Testis (tissue), 3 donors: Measurements from ENCODE around the gene ZSCAN5A. TPM values are rescaled to one million over a fixed set of nuclear protein-coding genes. Genes with fewer than 3 reads are reported as not detected.
"Not testable (repeated sequence)": the region's sequence is repeated elsewhere in the genome, so short reads cannot be mapped to it uniquely, and the experiment has no call there.

Experiments
- DNase-seq: peaks from one replicate; pipeline ENCODE4 v3.0.0-alpha.2; 2019
- H3K27ac ChIP-seq, 2 donors: fragments of 200-600 bp; sonication (generic); one replicate each; pipeline ENCODE4 v1.5.1; 2019
- H3K27me3 ChIP-seq: fragments of 200-600 bp; sonication (generic); one replicate; pipeline ENCODE4 v1.5.1; 2019
- H3K36me3 ChIP-seq: fragments of 200-600 bp; sonication (generic); one replicate; pipeline ENCODE4 v1.5.1; 2017; ENCODE audit warnings: low read depth; ENCODE audit errors: missing control alignments
- H3K4me1 ChIP-seq: fragments of 200-600 bp; sonication (generic); one replicate; pipeline ENCODE4 v1.5.1; 2019
- H3K4me3 ChIP-seq, 2 donors: fragments of 200-600 bp; sonication (generic); one replicate each; pipeline ENCODE4 v1.5.1; 2017 to 2019
- H3K9me3 ChIP-seq: fragments of 200-600 bp; sonication (generic); one replicate; pipeline ENCODE4 v1.5.1; 2017
- POLR2A ChIP-seq: fragments of 450-650 bp; IDR thresholded peaks from one replicate; pipeline ENCODE4 v1.6.1; 2017; ENCODE audit warnings: antibody characterized with exemption, mild to moderate bottlenecking, moderate library complexity
- WGBS, 2 donors: methylation state at CpG; one replicate each; pipeline ENCODE4 v1.1.5; 2018; 5-methylcytosine and 5-hydroxymethylcytosine counted together
- intact Hi-C: fragments of 100-400 bp; cut with DNase I; formaldehyde crosslinking; loops from one replicate; pipeline ENCODE4 v1.15.1; 2023; ENCODE audit warnings: low total_unique reads
- polyA plus RNA-seq: library from polyadenylated mRNA; stranded (reverse); fragments of 350-450 nt; fragmentation: Illumina TruSeq; extraction: RNeasy Lipid Tissue Mini Kit (QIAGEN cat#74804); gene quantifications from one replicate; pipeline ENCODE4 v1.2.3, GENCODE V29; 2014; ENCODE audit warnings: low read depth, low replicate concordance; ENCODE audit not compliant: insufficient read depth
- total RNA-seq, 2 donors: library from RNA; depleted of rRNA; stranded (reverse); fragments of >200 nt; gene quantifications; one replicate each; pipeline ENCODE4 v1.2.3, GENCODE V29; 2016
- TF ChIP-seq, protein P1 (sequence below), 3 experiments: fragments of 450-650 bp in 2 of 3; fragments of 200-600 bp in 1 of 3; sonication (generic) in 1 of 3; IDR thresholded peaks; one replicate each; pipeline ENCODE4 v1.5.1; 2016 to 2019; ENCODE audit warnings: antibody characterized with exemption in 3 of 3, mild to moderate bottlenecking in 2 of 3, moderate library complexity in 1 of 3

Gene ZSCAN5A
- total and polyA plus RNA-seq, 3 donors from 2014 or later, result 39.8 to 55.3 (median 50.6) TPM

GRCh38 chr19:56312342-56312741 lies 2.3 kb downstream of the ZSCAN5A start:
- intact Hi-C loops, result no loop called here
- H3K27ac ChIP-seq, result no peak overlapping the region
- H3K9me3 ChIP-seq, result no peaks in the 10 kb centered on the region
- no peaks in the 10 kb centered on the region for H3K27me3 ChIP-seq
- no peak for DNase-seq
- WGBS, 2 donors, result 84 to 86% methylated on average over 4 of the region's 4 CpGs
- H3K4me1 ChIP-seq, result peaks cover 18% of the 10 kb centered on the region
- H3K4me3 ChIP-seq, result no peak overlapping the region
- no peaks in the 10 kb centered on the region for H3K36me3 ChIP-seq
- TF ChIP-seq, protein P1, sequence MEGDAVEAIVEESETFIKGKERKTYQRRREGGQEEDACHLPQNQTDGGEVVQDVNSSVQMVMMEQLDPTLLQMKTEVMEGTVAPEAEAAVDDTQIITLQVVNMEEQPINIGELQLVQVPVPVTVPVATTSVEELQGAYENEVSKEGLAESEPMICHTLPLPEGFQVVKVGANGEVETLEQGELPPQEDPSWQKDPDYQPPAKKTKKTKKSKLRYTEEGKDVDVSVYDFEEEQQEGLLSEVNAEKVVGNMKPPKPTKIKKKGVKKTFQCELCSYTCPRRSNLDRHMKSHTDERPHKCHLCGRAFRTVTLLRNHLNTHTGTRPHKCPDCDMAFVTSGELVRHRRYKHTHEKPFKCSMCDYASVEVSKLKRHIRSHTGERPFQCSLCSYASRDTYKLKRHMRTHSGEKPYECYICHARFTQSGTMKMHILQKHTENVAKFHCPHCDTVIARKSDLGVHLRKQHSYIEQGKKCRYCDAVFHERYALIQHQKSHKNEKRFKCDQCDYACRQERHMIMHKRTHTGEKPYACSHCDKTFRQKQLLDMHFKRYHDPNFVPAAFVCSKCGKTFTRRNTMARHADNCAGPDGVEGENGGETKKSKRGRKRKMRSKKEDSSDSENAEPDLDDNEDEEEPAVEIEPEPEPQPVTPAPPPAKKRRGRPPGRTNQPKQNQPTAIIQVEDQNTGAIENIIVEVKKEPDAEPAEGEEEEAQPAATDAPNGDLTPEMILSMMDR (IDR thresholded peaks at IDR 0.05), result no peak
- TF ChIP-seq POLR2A, result no peak

- no peaks in the 10 kb centered on the region for H3K9me3 ChIP-seq
- no peak for DNase-seq
- no peaks in the 10 kb centered on the region for H3K27me3 ChIP-seq
- peaks cover 16% of the 10 kb centered on the region for H3K4me1 ChIP-seq
- intact Hi-C loops, result no loop called here
- 79 to 83% methylated on average over 8 of the region's 8 CpGs for WGBS, 2 donors
- no peaks in the 10 kb centered on the region for H3K36me3 ChIP-seq
- TF ChIP-seq, protein P1 (IDR thresholded peaks at IDR 0.05), result no peak
- no peak for TF ChIP-seq POLR2A
- no peak overlapping the region for H3K4me3 ChIP-seq
- H3K27ac ChIP-seq, result no peak overlapping the region
Measured at GRCh38 chr19:56310462-56310861, 4.2 kb downstream of the ZSCAN5A start.

- Histone ChIP-seq H3K4me1 (peaks cover 18% of the 10 kb centered on the region), H3K4me3 (no peak overlapping the region), H3K9me3 (no peaks in the 10 kb centered on the region), H3K27ac (no peak overlapping the region), H3K27me3 (no peaks in the 10 kb centered on the region), H3K36me3 (no peaks in the 10 kb centered on the region)
- intact Hi-C loops, result no loop called here
- TF ChIP-seq POLR2A, result no peak
- TF ChIP-seq, protein P1 (IDR thresholded peaks at IDR 0.05), result peak; percentile 19 to 39 (median 38)
- WGBS, 2 donors, result 80 to 95% methylated on average over 4 to 11 of the region's 11 CpGs
- DNase-seq, result peak; percentile 50
Measured at GRCh38 chr19:56309511-56310185, 5.0 kb downstream of the ZSCAN5A start.

DNA sequence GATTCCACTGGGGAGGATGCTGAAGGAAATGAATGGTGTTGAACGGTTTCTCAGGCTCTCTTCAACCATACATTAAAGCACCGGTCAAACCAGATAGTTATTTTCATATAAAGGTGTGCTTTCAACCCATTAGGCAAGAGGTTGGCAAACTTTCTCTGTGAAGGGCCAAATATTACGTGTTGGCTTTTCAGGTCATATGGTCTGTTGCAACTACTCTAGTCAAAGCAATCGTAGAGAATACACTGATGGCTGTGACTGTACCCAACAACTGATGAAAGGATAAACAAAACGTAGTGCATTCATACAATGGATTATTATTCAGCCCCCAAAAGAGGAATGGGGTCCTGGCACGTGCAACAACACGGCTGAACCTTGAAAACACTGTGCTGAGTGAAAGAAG lies 5.8 kb downstream of the ZSCAN5A start:
- Histone ChIP-seq H3K9me3 (no peaks in the 10 kb centered on the region), H3K4me1 (peaks cover 14% of the 10 kb centered on the region), H3K27me3 (no peaks in the 10 kb centered on the region), H3K36me3 (no peaks in the 10 kb centered on the region), H3K27ac (no peak overlapping the region), H3K4me3 (no peak overlapping the region)
- intact Hi-C loops, result no loop called here
- DNase-seq, result no peak
- 86 to 90% methylated on average over 7 of the region's 7 CpGs for WGBS, 2 donors
- TF ChIP-seq, protein P1 (IDR thresholded peaks at IDR 0.05), result no peak
- no peak for TF ChIP-seq POLR2A

DNA sequence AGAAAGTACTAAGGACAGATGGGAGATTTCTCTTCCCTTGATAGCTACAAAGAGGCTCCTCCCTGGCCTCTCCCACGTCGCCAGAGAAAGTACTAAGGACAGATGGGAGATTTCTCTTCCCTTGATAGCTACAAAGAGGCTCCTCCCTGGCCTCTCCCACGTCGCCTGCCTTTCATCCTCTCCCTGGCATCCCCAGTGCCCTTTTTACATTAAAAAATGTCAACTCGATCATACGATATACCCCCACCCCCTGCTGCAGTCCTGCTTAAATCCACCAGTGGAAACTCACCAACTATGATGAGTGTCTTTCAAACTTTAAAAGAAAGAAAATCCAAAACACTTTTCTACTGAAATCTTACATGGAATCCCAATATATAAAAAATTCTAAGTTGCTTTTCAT lies 7.6 kb downstream of the ZSCAN5A start:
- H3K4me3 ChIP-seq, intact Hi-C loops, H3K36me3 ChIP-seq, H3K27me3 ChIP-seq, H3K9me3 ChIP-seq: not testable (repeated sequence)
- Histone ChIP-seq H3K4me1 (peaks cover 13% of the 10 kb centered on the region), H3K27ac (peak overlapping the region in 1 of 2 donors; percentile 39)
- WGBS, 2 donors, result 46 to 52% methylated on average over 6 of the region's 6 CpGs
- DNase-seq, result peak; percentile 67
